HepG2 (cell line): ENCODE data around the gene PARVA. TPM values are rescaled to one million over a fixed set of nuclear protein-coding genes. Genes with fewer than 3 reads are reported as not detected.

Experiments
- ATAC-seq: fragments of 200-7000 bp; cut with Tn5 transposase; 3 replicates; pipeline ENCODE4 v1.9.1; 2020; ENCODE audit warnings: mild to moderate bottlenecking, moderate library complexity
- BruUV-seq: library from RNA; stranded (reverse); fragments of 400-500 nt; replicated peaks from 2 replicates; lab custom pipeline; 2021; lab: Mats Ljungman, UMichigan
- CTCF ChIA-PET: fragments of 300-600 bp; formaldehyde crosslinking; extraction: SDS; loops from one replicate; lab custom pipeline; 2021; ENCODE audit warnings: low total read pairs, inconsistent platforms, low intra/inter-chr PET ratio; lab: Yijun Ruan, JAX
- POLR2A ChIA-PET: fragments of 350-600 bp; sonication (Branson Sonifier 250); formaldehyde crosslinking; loops from one replicate; lab custom pipeline; 2020; ENCODE audit warnings: antibody characterized with exemption, inconsistent platforms; lab: Yijun Ruan, JAX
- DNase-seq: peaks from one replicate; pipeline ENCODE4 v3.0.0-alpha.2; 2015; ENCODE audit warnings: low spot score
- FAIRE-seq: peaks from 3 replicates; lab custom pipeline; 2011; peaks lifted over from hg19 to GRCh38; lab: Jason Lieb, UNC
- H2AFZ ChIP-seq: one replicate; pipeline ENCODE4 v1.6.1; 2011; ENCODE audit warnings: low read length, inconsistent platforms
- H3K27ac ChIP-seq: fragments of 300-600 bp; 3 replicates; pipeline ENCODE4 v1.8.0; 2011; ENCODE audit warnings: mixed run types, mild to moderate bottlenecking, mixed read lengths, low read length, inconsistent platforms; ENCODE audit not compliant: insufficient read depth; ENCODE audit errors: extremely low read length
- H3K27me3 ChIP-seq, 2 experiments: fragments of 200-600 bp in 1 of 2; 2 replicates in 1 of 2; 3 replicates in 1 of 2; pipeline versions ENCODE4 v1.6.0 to v1.8.0; 2011; ENCODE audit warnings: low read length in 2 of 2, mild to moderate bottlenecking in 2 of 2, moderate library complexity in 2 of 2, inconsistent platforms in 1 of 2; ENCODE audit not compliant: insufficient read depth in 2 of 2, control insufficient read depth in 1 of 2
- H3K36me3 ChIP-seq, 2 experiments: fragments of 200-600 bp in 1 of 2; replicated peaks in 1 of 2; 2 replicates in 1 of 2; 3 replicates in 1 of 2; pipeline versions ENCODE4 v1.5.1 to v1.8.0; 2011; ENCODE audit warnings: low read length in 2 of 2, inconsistent platforms in 1 of 2; ENCODE audit not compliant: insufficient read depth in 2 of 2, control insufficient read depth in 1 of 2
- H3K4me1 ChIP-seq: 2 replicates; pipeline ENCODE4 v1.5.1; 2012; ENCODE audit warnings: low read length, inconsistent platforms; ENCODE audit not compliant: insufficient read depth
- H3K4me2 ChIP-seq: 2 replicates; pipeline ENCODE4 v1.6.0; 2011; ENCODE audit warnings: low read depth, low read length, inconsistent platforms
- H3K4me3 ChIP-seq, 3 experiments: fragments of 200-600 bp in 1 of 3; sonication (generic), shearing (Covaris generic) in 1 of 3; replicated peaks in 1 of 3; 2 replicates each; pipeline ENCODE4 v1.5.1; 2011 to 2016; ENCODE audit warnings: low read length in 3 of 3, inconsistent platforms in 2 of 3, low read depth in 2 of 3, mild to moderate bottlenecking in 2 of 3, control low read depth in 1 of 3, mixed read lengths in 1 of 3; ENCODE audit not compliant: insufficient read depth in 1 of 3
- H3K79me2 ChIP-seq: one replicate; pipeline ENCODE4 v1.6.1; 2011; ENCODE audit warnings: low read length, inconsistent platforms; ENCODE audit not compliant: insufficient read depth
- H3K9ac ChIP-seq: 2 replicates; pipeline ENCODE4 v1.6.0; 2011; ENCODE audit warnings: mild to moderate bottlenecking, low read depth, low read length, inconsistent platforms; ENCODE audit not compliant: insufficient read depth
- H3K9me3 ChIP-seq: 2 replicates; pipeline ENCODE4 v1.5.1; 2012; ENCODE audit warnings: mild to moderate bottlenecking, low read length
- H4K20me1 ChIP-seq: 2 replicates; pipeline ENCODE4 v1.6.0; 2011; ENCODE audit warnings: inconsistent platforms, mild to moderate bottlenecking, low read length, moderate library complexity; ENCODE audit not compliant: insufficient read depth
- ARNT2 ChIP-seq: sonication (generic); formaldehyde crosslinking; IDR thresholded peaks from 2 replicates; pipeline ENCODE4 v1.8.0; 2022; ENCODE audit warnings: mild to moderate bottlenecking, low read depth, missing genetic modification reagents, moderate library complexity
- CSRNP2 ChIP-seq: sonication (generic); formaldehyde crosslinking; conservative IDR thresholded peaks from 2 replicates; pipeline ENCODE4 v1.8.0; 2022; ENCODE audit warnings: low read depth, missing genetic modification reagents
- MED13 ChIP-seq: sonication (generic); formaldehyde crosslinking; IDR thresholded peaks from 2 replicates; pipeline ENCODE4 v1.5.0; 2020; ENCODE audit warnings: missing genetic modification reagents
- PHB2 ChIP-seq: fragments of 450-650 bp; IDR thresholded peaks from 2 replicates; pipeline ENCODE4 v1.6.1; 2018; ENCODE audit not compliant: partially characterized antibody
- SNAI1 ChIP-seq: sonication (generic); formaldehyde crosslinking; IDR thresholded peaks from 2 replicates; pipeline ENCODE4 v1.5.0; 2020; ENCODE audit warnings: mild to moderate bottlenecking, missing genetic modification reagents, borderline replicate concordance
- TBP ChIP-seq: sonication (generic); formaldehyde crosslinking; IDR thresholded peaks from 2 replicates; pipeline ENCODE4 v1.5.0; 2020; ENCODE audit warnings: missing genetic modification reagents
- ZKSCAN8 ChIP-seq: IDR thresholded peaks from 2 replicates; pipeline ENCODE4 v1.6.1; 2016; ENCODE audit warnings: borderline replicate concordance, missing genetic modification reagents, missing compliant biosample characterization
- ZNF7 ChIP-seq: IDR thresholded peaks from 2 replicates; pipeline ENCODE4 v1.6.1; 2016; ENCODE audit warnings: missing biosample characterization, missing genetic modification reagents
- ZSCAN20 ChIP-seq: sonication (generic); formaldehyde crosslinking; IDR thresholded peaks from 2 replicates; pipeline ENCODE4 v1.4.0; 2020; ENCODE audit warnings: missing genetic modification reagents, mild to moderate bottlenecking, borderline replicate concordance
- WGBS: methylation state at CpG from one replicate; pipeline ENCODE4 v1.1.6; 2017; ENCODE audit warnings: low lambda C conversion rate; 5-methylcytosine and 5-hydroxymethylcytosine counted together
- in situ Hi-C: cut with HindIII; loops from 2 replicates; pipeline ENCODE4 v1.10.0; 2017; ENCODE audit warnings: low pct_unique_long_range_greater_than_20kb; ENCODE audit not compliant: extremely low pct_ligation_motif_present
- intact Hi-C: fragments of 100-400 bp; cut with micrococcal nuclease; formaldehyde crosslinking; loops from one replicate; pipeline ENCODE4 v1.10.0; 2022; ENCODE audit not compliant: unreplicated experiment
- polyA plus RNA-seq, 8 experiments: library from polyadenylated mRNA; depleted of rRNA in 3 of 8; stranded (reverse) in 7 of 8; unstranded in 1 of 8; fragments of >200 nt; fragmentation: Illumina TruSeq in 4 of 8; extraction: Trizol in 4 of 8; gene quantifications; 2 replicates each; pipeline versions ENCODE4 v1.2.1 to v1.2.3, GENCODE V29; 2011 to 2016; ENCODE audit warnings: low read depth in 4 of 8, missing spikeins in 1 of 8, mixed read lengths in 1 of 8; ENCODE audit not compliant: insufficient read depth in 1 of 8
- total RNA-seq, 5 experiments: library from RNA; depleted of rRNA; stranded (reverse); fragments of >200 nt; fragmentation: Illumina TruSeq; extraction: Trizol; gene quantifications; 2 replicates each; pipeline ENCODE4 v1.2.3, GENCODE V29; 2016; ENCODE audit warnings: low read depth in 1 of 5

Gene PARVA
- total and polyA plus RNA-seq, 2 of the 13 experiments (the other 11 are each of a cell fraction or from before 2014, with no cell fraction given), result 5.9 to 9.1 TPM

- TF ChIP-seq SNAI1 (CRISPR knock-in tag) (no peak), TBP (CRISPR knock-in tag) (no peak), ZSCAN20 (CRISPR knock-in tag) (no peak), MED13 (CRISPR knock-in tag) (no peak), ARNT2 (no peak)
Measured at GRCh38 chr11:12458042-12458441, 80.7 kb downstream of the PARVA start (continued).

DNA sequence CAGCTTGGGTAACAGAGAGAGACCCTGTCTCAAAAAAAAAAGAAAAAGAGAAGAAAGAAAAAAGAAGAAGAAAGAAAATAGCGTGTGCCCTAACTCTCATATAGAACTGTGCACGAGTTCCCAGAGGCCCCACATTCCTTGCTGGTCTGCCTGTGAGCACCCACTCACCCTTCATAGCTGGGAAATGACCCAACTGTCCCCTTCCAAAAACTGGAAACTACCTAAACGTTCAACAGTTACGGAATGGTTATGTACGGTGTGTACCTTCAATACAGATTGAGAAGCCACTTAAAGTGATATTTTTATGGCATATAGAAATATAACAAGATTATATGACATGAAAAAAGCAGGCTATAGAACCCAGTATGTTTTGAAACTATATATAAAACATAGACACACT is 82.0 kb downstream of the PARVA start:
- no peak overlapping the region for H2AFZ ChIP-seq
- TF ChIP-seq ZKSCAN8 (CRISPR knock-in tag) (no peak), CSRNP2 (CRISPR knock-in tag) (no peak), PHB2 (no peak), ZNF7 (0 out of 2 replicates have a peak, but pooled peaks have one; percentile 39)
- ChIA-PET POLR2A (no interaction called here), CTCF (no interaction called here)
- H3K79me2 ChIP-seq, result no peaks in the 10 kb centered on the region
- DNase-seq (no peak), FAIRE-seq (no peak), ATAC-seq (no peak)
- H4K20me1 ChIP-seq, result no peaks in the 10 kb centered on the region
- BruUV-seq, result no TSS peak
- no peaks in the 10 kb centered on the region for H3K36me3 ChIP-seq
- H3K9ac ChIP-seq, result no peak overlapping the region
- H3K9me3 ChIP-seq, result no peaks in the 10 kb centered on the region
- 88% methylated on average over 5 of the region's 5 CpGs for WGBS
- peaks cover 8% of the 10 kb centered on the region; the same call in 1 of the 2 replicates for H3K4me1 ChIP-seq
- no peak overlapping the region for H3K4me2 ChIP-seq
- no peak overlapping the region for H3K4me3 ChIP-seq
- intact Hi-C loops, result no loop called here
- in situ Hi-C loops, result no loop called here
- no peak overlapping the region for H3K27ac ChIP-seq
- no peaks in the 10 kb centered on the region for H3K27me3 ChIP-seq
